NB4 (cell line): Measurements from ENCODE around the gene SFRP5.

Source experiments
- CTCF ChIP-seq: IDR thresholded peaks from one replicate; pipeline ENCODE4 v1.5.1; 2012; ENCODE audit warnings: low read depth, low read length
- MAX ChIP-seq: IDR thresholded peaks from 2 replicates; pipeline ENCODE4 v1.6.1; 2011; ENCODE audit warnings: low read depth, low read length
- MYC ChIP-seq: IDR thresholded peaks from 2 replicates; pipeline ENCODE4 v1.6.1; 2011; ENCODE audit warnings: low read depth, low read length
- POLR2A ChIP-seq: IDR thresholded peaks from 2 replicates; pipeline ENCODE4 v1.6.1; 2011; ENCODE audit warnings: mild to moderate bottlenecking; ENCODE audit not compliant: insufficient read length; ENCODE audit errors: extremely low read depth

- no peak for TF ChIP-seq POLR2A
- no peak for TF ChIP-seq CTCF
- no peak for TF ChIP-seq MYC
- no peak for TF ChIP-seq MAX
Measured at GRCh38 chr10:97737770-97738265, 34.0 kb downstream of the SFRP5 start.
